Omental fat pad (tissue), 4 donors: Measurements from ENCODE around the gene ZNF524. TPM values are rescaled to one million over a fixed set of nuclear protein-coding genes. Genes with fewer than 3 reads are reported as not detected.
A peak's percentile ranks its signal among the peaks of the same experiment; 100 is the strongest.
"Not testable (repeated sequence)": the region's sequence is repeated elsewhere in the genome, so short reads cannot be mapped to it uniquely, and the experiment has no call there.

Source experiments
- ATAC-seq: fragments of 150-250 bp; one replicate; pipeline ENCODE4 v1.9.1; 2016; ENCODE audit warnings: mild to moderate bottlenecking, moderate library complexity; ENCODE audit not compliant: low FRiP score
- DNase-seq: peaks from one replicate; pipeline ENCODE4 v3.0.0-alpha.2; 2019; ENCODE audit warnings: low spot score
- total RNA-seq, 4 donors: library from RNA; depleted of rRNA; stranded (reverse); fragments of >200 nt; gene quantifications; one replicate each; pipeline ENCODE4 v1.1.0, GENCODE V29; 2016
- TF ChIP-seq, protein P1 (sequence below), 3 donors: fragments of 450-650 bp; IDR thresholded peaks; one replicate each; pipeline ENCODE4 v1.5.1; 2016 to 2017; ENCODE audit warnings: antibody characterized with exemption in 3 of 3, mild to moderate bottlenecking in 3 of 3, moderate library complexity in 2 of 3

The ZNF524 gene
- total RNA-seq, 4 donors from 2014 or later: 15.6 to 27.5 (median 17.4) TPM

DNA sequence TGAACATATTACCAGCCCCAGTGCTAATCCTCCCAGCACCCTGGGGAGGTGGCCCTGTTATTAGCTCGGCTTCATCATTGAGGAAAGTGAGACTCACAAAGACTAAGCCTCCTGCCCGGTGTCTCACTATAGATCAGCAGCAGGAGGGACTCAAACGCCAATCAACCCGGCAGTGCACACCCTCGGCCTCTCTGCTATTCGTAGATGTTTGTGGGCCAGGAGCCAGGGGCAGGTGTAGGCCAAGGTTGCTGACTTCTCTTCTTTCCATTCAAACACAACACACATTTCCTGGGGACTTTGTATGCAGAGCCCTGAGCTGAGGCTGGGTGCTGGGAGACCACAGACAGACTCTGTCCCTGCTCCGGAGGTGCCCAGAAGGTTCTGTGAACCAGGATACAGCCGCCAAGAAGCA is 45.3 kb upstream of the ZNF524 start:
- ATAC-seq (no peak), DNase-seq (no peak)
- TF ChIP-seq, protein P1, sequence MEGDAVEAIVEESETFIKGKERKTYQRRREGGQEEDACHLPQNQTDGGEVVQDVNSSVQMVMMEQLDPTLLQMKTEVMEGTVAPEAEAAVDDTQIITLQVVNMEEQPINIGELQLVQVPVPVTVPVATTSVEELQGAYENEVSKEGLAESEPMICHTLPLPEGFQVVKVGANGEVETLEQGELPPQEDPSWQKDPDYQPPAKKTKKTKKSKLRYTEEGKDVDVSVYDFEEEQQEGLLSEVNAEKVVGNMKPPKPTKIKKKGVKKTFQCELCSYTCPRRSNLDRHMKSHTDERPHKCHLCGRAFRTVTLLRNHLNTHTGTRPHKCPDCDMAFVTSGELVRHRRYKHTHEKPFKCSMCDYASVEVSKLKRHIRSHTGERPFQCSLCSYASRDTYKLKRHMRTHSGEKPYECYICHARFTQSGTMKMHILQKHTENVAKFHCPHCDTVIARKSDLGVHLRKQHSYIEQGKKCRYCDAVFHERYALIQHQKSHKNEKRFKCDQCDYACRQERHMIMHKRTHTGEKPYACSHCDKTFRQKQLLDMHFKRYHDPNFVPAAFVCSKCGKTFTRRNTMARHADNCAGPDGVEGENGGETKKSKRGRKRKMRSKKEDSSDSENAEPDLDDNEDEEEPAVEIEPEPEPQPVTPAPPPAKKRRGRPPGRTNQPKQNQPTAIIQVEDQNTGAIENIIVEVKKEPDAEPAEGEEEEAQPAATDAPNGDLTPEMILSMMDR (IDR thresholded peaks at IDR 0.05): no peak

DNA sequence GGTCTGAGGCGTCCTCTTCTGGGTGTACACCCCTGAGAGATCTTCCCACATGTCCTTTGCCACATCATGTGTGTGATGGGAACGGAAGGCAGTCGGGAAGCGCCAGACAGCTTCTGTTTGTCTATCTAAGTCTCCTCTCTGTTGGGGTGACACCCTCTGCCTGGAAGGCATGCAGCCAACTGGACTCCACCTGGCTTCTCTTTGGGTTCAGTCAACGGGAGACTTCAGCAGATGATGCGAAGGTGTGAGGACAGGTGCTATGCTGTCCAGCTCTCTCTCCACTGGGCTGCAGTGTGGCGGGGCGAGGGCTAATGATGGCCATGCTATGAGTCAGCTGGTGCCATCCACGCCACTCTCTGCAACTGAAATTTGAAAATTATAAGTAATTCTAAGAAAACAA is 40.4 kb upstream of the ZNF524 start:
- TF ChIP-seq, protein P1 (IDR thresholded peaks at IDR 0.05): no peak
- ATAC-seq (no peak), DNase-seq (no peak)

DNA sequence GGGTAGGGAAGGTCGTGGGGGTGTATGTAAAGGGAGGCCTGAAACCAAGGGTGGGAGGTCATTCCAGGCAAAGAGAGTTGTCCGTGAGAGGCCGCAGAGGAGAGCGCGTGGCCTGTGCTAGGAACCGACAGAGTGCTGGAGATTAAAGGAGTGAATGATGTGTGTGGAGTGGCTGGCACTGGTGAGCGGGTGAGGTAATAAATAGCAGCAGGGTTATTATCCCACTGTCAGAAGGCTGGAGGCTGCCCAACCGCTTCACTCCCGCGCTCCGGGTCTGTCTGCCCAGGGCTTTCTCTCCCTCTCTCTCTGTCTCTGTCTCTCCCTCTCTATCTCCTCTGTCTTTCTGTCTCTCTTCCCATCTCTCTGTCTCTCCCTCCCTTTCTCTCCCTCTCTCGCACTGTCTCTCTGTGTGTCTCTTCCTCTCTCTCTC is 36.8 kb upstream of the ZNF524 start:
- TF ChIP-seq, protein P1 (IDR thresholded peaks at IDR 0.05): no peak
- peak; percentile 93 for ATAC-seq
- peak; percentile 41 for DNase-seq

DNA sequence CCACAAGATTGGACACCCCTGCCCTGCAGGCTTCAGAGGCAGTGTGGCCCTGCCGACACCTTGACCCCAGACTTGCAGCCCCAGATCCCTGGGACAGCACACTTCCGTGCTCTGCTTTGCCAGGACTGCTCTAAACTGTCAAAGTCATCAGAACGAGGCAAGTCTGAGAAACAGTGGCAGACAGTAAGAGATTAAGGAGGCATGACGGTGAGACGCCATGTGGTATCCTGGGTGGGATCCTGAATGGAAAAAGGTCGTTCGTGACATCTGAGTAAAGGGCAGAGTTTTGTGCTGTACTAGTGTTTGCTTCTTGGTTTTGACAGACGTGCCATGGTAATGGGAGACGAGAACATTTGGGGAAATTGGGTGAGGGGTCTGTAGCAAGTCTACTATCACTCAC is 33.3 kb upstream of the ZNF524 start:
- ATAC-seq (no peak), DNase-seq (no peak)
- TF ChIP-seq, protein P1 (IDR thresholded peaks at IDR 0.05): no peak

DNA sequence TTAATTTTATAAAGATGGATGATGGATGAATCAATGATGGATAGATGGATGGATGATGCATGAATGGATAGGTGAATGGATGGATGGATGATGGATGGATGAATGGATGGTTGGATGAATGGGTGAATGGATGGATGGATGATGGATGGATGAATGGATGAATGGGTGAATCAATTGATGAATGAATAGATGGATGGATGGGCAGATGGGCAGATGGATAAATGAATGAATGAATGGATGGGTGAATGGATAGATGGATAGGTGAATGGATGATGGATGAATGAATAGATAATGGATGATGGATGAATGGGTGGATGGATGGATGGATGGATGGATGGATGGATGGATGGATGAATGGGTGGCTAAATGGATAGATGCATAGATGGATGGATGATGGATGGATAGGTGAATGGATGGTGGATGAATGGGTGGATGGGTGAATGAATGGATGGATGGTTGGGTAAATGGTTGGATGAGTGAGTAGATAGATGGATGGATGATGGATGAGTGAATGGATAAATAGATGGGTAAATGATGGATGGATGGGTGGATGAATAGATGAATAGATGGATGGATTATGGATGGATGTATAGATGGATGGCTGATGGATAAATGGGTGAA is 32.3 kb upstream of the ZNF524 start:
- ATAC-seq (no peak), DNase-seq (no peak)
- TF ChIP-seq, protein P1 (IDR thresholded peaks at IDR 0.05): no peak

DNA sequence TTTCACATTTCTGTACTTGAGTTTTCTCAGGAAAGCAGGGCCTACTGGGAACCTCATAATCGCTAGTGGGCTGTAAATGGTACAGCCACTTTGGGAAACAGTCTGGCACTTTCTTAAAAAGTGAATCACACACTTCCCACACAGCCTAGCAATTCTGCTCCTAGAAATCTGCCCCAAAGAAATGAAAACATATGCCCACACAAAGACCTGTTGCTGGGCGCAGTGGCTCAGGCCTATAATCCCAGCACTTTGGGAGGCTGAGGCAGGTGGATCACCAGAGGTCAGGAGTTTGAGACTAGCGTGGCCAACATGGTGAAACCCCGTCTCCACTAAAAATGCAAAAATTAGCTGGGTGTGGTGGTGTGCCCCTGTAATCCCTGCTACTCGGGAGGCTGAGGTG is 30.6 kb upstream of the ZNF524 start:
- not testable (repeated sequence) for DNase-seq, ATAC-seq

DNA sequence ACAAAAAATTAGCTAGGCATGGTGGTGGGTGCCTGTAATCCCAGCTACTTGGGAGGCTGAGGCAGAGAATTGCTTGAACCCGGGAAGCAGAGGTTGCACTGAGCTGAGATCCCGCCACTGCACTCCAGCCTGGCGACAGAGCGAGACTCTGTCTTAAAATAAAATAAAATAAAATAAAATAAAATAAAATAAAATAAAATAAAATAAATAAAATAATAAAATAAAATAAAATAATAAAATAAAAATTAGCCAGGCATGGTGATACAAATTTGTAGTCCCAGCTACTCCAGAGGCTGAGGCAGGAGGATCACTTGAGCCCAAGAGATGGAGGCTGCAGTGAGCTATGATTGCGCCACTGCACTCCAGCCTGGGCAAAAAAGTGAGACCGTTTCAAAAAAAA is 26.2 kb upstream of the ZNF524 start:
- not testable (repeated sequence) for DNase-seq, ATAC-seq

DNA sequence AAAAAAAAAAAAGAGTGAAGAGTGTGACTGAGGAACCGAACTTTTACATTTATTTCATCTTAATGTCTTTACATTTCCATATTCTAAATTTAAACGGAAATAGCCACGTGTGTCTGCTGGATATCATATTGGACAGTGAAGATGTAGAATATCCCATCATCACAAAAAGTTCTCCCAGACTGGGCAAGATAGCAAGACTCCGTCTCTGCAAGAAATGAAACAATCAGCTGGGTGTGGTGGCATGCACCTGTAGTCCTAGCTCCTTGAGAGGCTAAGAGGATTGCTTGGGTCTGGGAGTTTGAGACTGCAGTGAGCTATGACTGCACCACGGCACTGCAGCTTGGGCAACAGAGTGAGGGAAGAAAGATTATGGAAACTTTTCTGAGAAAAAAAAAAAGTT is 23.3 kb upstream of the ZNF524 start:
- TF ChIP-seq, protein P1 (IDR thresholded peaks at IDR 0.05): no peak

More for the DNA sequence above, 23.3 kb upstream of the ZNF524 start:
- DNase-seq (no peak), ATAC-seq (no peak)
